Subcutaneous abdominal adipose tissue (tissue), 5 donors: ENCODE results near the gene PDZD2.
"Not testable (repeated sequence)": the region's sequence is repeated elsewhere in the genome, so short reads cannot be mapped to it uniquely, and the experiment has no call there.

Source experiments
- H3K27ac ChIP-seq: one replicate; pipeline ENCODE4 v1.7.0; 2013; ENCODE audit warnings: low read depth, mild to moderate bottlenecking, inconsistent platforms, low read length, moderate library complexity
- H3K27me3 ChIP-seq, 5 donors: one replicate each; pipeline ENCODE4 v1.7.0; 2013; ENCODE audit warnings: low read length in 5 of 5, inconsistent platforms in 1 of 5; ENCODE audit not compliant: control insufficient read depth in 5 of 5, insufficient read depth in 4 of 5
- H3K36me3 ChIP-seq, 5 donors: one replicate each; pipeline ENCODE4 v1.7.0; 2013; ENCODE audit warnings: low read length in 5 of 5; ENCODE audit not compliant: control insufficient read depth in 5 of 5, insufficient read depth in 5 of 5
- H3K4me1 ChIP-seq, 5 donors: one replicate each; pipeline ENCODE4 v1.7.0; 2013; ENCODE audit warnings: low read length in 5 of 5, mild to moderate bottlenecking in 3 of 5, moderate library complexity in 1 of 5; ENCODE audit not compliant: control insufficient read depth in 5 of 5, insufficient read depth in 5 of 5
- H3K4me3 ChIP-seq, 5 donors: one replicate each; pipeline ENCODE4 v1.7.0; 2013; ENCODE audit warnings: low read length in 5 of 5, low read depth in 1 of 5
- H3K9ac ChIP-seq, 5 donors: one replicate each; pipeline ENCODE4 v1.7.0; 2013; ENCODE audit warnings: low read length in 5 of 5, mild to moderate bottlenecking in 4 of 5, moderate library complexity in 3 of 5
- H3K9me3 ChIP-seq, 5 donors: one replicate each; pipeline ENCODE4 v1.7.0; 2013; ENCODE audit warnings: low read length in 5 of 5; ENCODE audit not compliant: control insufficient read depth in 5 of 5
- donor health status: healthy.
- donor health status: healthy.
- donor health status: healthy.
- donor health status: healthy.
- donor health status: healthy.

Gene PDZD2

DNA sequence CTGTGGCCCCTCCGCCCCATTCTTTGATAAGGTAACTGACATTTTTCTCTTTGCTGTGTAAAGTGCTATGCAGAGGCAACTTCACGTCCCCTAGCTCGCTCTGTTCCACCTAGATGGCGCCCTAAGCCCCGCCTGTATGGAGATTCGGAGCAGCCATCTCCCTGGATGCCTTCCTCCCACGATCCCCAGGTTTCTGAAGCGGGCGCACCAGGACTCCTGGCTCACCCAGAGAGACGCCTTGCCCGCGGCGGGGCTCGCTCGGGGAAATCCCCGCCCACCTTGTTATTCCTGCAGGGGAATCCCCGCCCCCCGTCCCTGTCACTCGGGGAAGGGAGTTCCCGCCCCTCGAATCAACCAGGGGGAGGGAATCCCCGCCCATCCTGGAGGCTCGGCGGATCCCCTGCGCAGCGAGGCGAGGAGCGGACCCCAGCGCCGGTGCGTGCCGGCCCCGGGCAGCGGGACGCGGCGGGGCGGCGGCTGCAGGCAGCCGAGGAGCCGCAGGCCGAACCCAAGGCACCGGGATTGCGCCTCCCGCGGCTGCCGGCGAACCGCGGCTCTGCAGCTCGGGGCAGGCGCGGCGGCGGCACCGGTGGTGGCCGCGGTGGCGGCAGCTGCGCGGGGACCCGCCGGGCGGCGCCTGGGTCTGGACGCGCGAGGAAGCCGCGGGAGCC, at the start of gene PDZD2:
Gene PDZD2 (plus strand): TSS at position 384 of the 671 bp plus-strand sequence.
- Histone ChIP-seq H3K4me3 (peak within 1 kb of the TSS; percentile 59 to 76 (median 72)), H3K4me1 (peaks cover 2 to 17% (median 11%) of the 10 kb centered on the region in 5 donors), H3K27ac (peak within 1 kb of the TSS; percentile 23), H3K9ac (peak within 1 kb of the TSS in 4 of 5 donors; percentile 20 to 68 (median 34)), H3K36me3 (no peaks in the 10 kb centered on the region), H3K27me3 (peaks cover 0 to 8% (median 0%) of the 10 kb centered on the region in 5 donors), H3K9me3 (no peaks in the 10 kb centered on the region)

DNA sequence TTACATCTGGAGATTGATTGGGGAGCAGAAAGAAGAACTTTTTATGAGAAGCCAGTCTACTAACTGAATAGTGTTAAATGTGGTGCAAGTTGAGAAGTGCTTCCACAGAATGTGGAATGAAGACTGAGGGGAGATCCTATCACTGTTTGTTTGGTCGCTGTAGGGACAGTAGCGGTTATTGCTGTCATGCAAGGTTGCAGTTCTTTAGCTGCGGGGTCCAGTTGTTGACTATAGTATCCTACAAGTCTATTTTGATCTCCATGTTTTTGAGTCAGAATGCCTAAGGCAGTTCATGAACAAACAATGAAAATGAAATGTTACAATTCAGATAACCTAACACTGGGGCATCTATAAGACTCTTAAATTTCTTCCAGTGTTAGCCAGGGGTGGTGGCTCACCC, 45.3 kb upstream of the PDZD2 start:
- peaks cover 0 to 4% (median 0%) of the 10 kb centered on the region in 5 donors for H3K27me3 ChIP-seq
- H3K4me3 ChIP-seq, result no peak overlapping the region
- no peaks in the 10 kb centered on the region for H3K36me3 ChIP-seq
- H3K9me3 ChIP-seq, result no peaks in the 10 kb centered on the region
- H3K27ac ChIP-seq, result no peak overlapping the region
- H3K9ac ChIP-seq, result no peak overlapping the region
- peaks cover 0 to 3% (median 0%) of the 10 kb centered on the region in 5 donors for H3K4me1 ChIP-seq

DNA sequence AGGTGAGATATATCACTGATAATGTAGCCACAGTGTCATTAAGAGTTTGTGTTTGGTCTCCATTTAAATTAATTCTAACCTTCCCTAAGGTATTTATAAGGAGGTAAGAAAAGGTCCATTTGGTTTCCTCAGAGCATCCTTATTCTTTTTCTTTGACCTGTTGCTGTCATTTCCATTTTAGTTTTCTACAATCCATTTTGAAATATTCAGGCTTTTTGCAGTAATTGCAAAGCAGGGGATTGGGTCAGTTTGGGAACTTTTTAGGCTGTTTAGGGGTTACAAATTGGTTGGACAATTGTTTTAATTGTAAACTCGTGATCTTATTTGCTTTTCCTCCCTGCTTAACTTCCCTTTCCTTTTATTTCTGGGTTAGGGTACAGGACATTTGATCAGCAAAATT, 42.6 kb upstream of the PDZD2 start:
- Histone ChIP-seq H3K27ac (no peak overlapping the region), H3K4me1 (peaks cover 0 to 3% (median 0%) of the 10 kb centered on the region in 5 donors), H3K36me3 (no peaks in the 10 kb centered on the region), H3K4me3 (no peak overlapping the region), H3K9ac (no peak overlapping the region), H3K27me3 (peaks cover 0 to 4% (median 0%) of the 10 kb centered on the region in 5 donors), H3K9me3 (no peaks in the 10 kb centered on the region)

DNA sequence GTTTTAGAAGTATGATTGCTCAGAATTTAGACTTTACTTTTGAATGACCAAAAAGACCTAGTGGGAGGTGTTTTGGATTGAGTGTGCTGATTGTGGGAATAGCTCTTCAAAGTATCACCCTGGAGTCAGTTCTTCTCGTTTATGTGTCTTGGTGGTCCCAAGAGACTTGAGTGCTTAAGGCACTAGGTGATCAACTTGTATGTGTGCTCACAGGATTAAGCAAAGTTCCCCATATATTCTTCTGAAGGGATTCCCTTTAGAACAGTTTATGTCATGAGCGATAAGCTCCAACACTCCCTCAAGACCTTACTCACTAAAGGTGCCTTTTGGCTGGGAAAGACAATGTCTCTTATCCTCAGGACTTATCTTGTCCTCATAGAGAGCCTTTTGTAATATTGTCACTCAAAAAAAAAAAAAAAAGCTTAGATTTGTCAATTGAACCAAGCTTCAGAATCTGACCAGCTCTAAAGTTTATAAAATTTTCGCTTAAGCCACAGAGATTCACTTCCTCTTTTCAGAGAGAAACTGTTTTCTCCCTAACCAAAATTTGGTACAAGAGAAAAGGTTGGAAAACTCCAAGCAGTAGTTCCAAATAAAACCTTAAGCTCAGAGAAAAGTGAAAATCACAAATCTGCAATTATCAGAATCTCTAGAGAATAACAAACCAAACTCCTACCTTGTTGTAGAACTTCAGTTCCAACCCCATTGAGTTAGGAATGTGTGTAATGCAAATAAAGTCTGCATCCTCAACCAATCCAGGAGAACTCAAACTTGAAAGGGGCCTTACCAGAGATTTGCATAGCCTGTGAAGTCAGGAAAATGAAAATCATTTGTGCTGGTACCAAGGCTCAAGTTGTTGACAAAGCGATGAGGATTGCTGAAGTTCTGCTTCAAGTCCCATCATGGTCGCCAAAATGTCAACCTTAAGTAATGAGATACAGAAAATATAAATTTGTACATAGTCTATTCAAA, 40.0 kb upstream of the PDZD2 start:
- H3K9ac ChIP-seq, result no peak overlapping the region
- H3K27ac ChIP-seq, result no peak overlapping the region
- peaks cover 0 to 4% (median 0%) of the 10 kb centered on the region in 5 donors for H3K27me3 ChIP-seq
- no peaks in the 10 kb centered on the region for H3K9me3 ChIP-seq
- H3K4me3 ChIP-seq, result no peak overlapping the region
- H3K4me1 ChIP-seq, result no peaks in the 10 kb centered on the region
- no peaks in the 10 kb centered on the region for H3K36me3 ChIP-seq

DNA sequence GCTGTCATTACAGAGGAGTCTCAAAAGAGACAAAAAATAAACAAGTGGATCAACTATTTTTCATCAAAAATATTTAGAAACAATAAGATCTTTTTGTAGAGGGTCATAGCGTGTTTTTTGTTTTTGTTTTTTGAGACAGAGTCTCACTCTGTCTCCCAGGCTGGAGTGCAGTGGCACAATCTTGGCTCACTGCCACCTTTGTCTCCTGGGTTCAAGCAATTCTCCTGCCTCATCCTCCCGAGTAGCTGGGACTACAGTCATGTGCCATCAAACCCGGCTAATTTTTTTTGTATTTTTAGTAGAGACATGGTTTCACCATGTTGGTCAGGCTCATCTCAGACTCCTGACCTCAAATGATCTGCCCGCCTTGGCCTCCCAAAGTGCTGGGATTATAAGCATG, 36.6 kb upstream of the PDZD2 start:
- H3K4me3 ChIP-seq, H3K27me3 ChIP-seq, H3K9me3 ChIP-seq, H3K9ac ChIP-seq, H3K36me3 ChIP-seq, H3K4me1 ChIP-seq, H3K27ac ChIP-seq: not testable (repeated sequence)

DNA sequence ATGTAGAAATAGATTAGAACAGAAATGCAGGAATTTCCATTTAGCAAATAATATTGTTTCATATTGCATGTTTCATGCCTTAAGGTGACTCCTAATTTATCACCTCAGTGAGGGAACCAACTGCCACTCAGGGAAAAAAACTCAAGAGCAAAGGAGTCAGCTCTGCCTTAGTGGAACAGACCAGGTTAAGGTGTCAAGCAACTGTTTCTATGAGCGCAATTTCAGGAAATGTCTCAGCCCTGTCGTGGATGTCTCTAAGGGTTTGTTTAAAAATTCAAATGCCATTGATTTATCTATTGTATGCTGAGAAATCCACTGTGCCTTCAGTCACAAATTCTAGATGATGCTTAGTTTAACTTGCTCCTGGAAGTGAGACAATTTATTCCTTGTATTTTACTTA, 34.7 kb upstream of the PDZD2 start:
- no peaks in the 10 kb centered on the region for H3K9me3 ChIP-seq
- no peak overlapping the region for H3K27ac ChIP-seq
- no peaks in the 10 kb centered on the region for H3K36me3 ChIP-seq
- no peak overlapping the region for H3K4me3 ChIP-seq
- H3K9ac ChIP-seq, result peak overlapping the region in 1 of 5 donors; percentile 3
- H3K4me1 ChIP-seq, result no peaks in the 10 kb centered on the region
- no peaks in the 10 kb centered on the region for H3K27me3 ChIP-seq

DNA sequence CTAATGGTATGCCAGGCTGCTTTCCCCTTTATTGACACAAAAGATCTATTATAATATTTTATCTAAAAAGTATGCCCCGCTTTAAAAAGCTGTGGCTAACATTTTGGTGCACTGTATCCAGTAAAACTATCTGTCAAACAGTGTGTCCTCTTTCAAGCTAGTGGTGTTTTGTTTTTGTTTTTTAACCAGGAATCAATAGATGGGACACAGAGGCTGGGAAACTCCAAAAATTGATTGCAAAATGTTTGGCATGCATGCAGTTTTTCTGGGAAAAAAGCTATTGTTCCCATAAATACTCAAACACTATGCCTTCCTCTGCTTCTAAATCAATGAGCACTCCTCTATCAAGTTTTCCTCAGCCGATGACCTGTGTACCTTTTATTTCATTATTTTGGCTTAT, 34.3 kb upstream of the PDZD2 start:
- Histone ChIP-seq H3K27me3 (no peaks in the 10 kb centered on the region), H3K9me3 (no peaks in the 10 kb centered on the region), H3K9ac (peak overlapping the region in 1 of 5 donors; percentile 3), H3K4me3 (no peak overlapping the region), H3K36me3 (no peaks in the 10 kb centered on the region), H3K27ac (no peak overlapping the region), H3K4me1 (no peaks in the 10 kb centered on the region)

DNA sequence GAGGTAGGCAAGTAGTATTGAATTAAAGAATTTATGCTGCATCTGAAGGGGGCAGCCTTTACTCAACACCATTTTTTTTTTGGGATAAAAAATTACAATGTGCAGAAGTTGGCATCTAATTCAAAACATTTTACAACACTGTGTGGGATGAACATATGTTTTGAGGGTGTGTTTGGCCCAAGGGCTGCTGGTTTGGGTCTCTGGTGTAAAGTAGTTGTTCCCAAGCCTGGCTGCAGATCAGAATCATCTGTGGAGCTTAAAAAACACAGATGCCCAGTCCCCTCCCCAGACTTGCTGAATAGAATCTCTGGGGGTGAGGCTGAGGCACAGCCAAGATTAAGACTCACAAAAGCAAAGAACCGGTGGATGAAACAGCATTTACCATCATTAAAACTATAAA, 33.0 kb upstream of the PDZD2 start:
- no peaks in the 10 kb centered on the region for H3K27me3 ChIP-seq
- no peaks in the 10 kb centered on the region for H3K4me1 ChIP-seq
- no peaks in the 10 kb centered on the region for H3K9me3 ChIP-seq
- no peak overlapping the region for H3K4me3 ChIP-seq
- H3K36me3 ChIP-seq, result no peaks in the 10 kb centered on the region
- no peak overlapping the region for H3K9ac ChIP-seq
- no peak overlapping the region for H3K27ac ChIP-seq

DNA sequence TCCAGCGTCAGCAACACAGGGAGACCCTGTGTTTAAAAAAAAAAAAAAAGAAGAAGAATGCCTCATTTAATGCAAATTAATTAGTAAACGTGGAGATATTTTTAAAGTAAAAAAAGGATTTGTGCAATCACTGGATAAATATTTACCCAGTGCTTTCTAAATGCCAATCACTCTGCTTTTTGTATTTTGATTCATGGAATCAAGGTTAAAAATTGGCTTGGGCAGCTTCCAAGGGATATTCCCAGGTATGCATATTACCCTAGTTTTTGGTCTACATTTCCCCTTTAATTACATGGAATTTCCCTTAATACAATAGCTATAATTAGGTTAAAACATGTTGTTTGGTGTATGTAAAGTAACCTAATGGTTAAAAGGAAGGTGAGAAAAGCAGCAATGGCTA, 31.4 kb upstream of the PDZD2 start:
- H3K27me3 ChIP-seq, result no peaks in the 10 kb centered on the region
- no peak overlapping the region for H3K9ac ChIP-seq
- no peak overlapping the region for H3K4me3 ChIP-seq
- H3K9me3 ChIP-seq, result no peaks in the 10 kb centered on the region
- no peaks in the 10 kb centered on the region for H3K4me1 ChIP-seq
- no peaks in the 10 kb centered on the region for H3K36me3 ChIP-seq
- H3K27ac ChIP-seq, result no peak overlapping the region

DNA sequence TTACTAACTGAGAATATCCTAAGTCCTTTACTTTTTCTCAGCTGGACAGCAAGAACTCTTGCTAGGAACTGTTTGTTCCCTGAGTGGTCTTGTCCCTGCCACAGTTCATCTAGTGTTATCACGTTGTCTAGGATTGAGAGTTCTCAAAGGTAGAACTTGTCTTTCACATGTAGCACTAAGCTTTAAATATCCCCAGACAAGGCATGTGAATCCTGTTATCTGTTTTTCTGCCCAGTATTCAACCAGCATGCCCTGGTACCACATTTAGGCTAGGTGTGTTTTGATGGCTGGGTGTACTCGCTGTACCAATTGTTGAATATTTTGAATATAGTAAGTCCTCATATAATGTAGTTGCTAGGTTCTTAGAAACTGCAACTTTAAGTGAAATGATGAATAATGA, 27.9 kb upstream of the PDZD2 start:
- Histone ChIP-seq H3K9ac (no peak overlapping the region), H3K4me1 (peaks cover 0 to 13% (median 11%) of the 10 kb centered on the region in 5 donors), H3K36me3 (no peaks in the 10 kb centered on the region), H3K4me3 (no peak overlapping the region), H3K9me3 (no peaks in the 10 kb centered on the region), H3K27ac (no peak overlapping the region), H3K27me3 (no peaks in the 10 kb centered on the region)
